Mucosa of descending colon (tissue), 3 donors: ENCODE results near the gene PLD2. TPM values are rescaled to one million over a fixed set of nuclear protein-coding genes. Genes with fewer than 3 reads are reported as not detected.

Source experiments
- ATAC-seq: fragments of 200-7000 bp; cut with Tn5 transposase; one replicate; pipeline ENCODE4 v1.9.1; 2020; ENCODE audit warnings: mild to moderate bottlenecking, moderate library complexity
- DNase-seq, 3 donors: peaks; one replicate each; pipeline ENCODE4 v3.0.0-alpha.2; 2020
- H3K36me3 ChIP-seq: fragments of 200-600 bp; one replicate; pipeline ENCODE4 v1.8.0; 2021; ENCODE audit warnings: low read depth, mild to moderate bottlenecking
- H3K4me1 ChIP-seq: fragments of 200-600 bp; one replicate; pipeline ENCODE4 v1.8.0; 2021; ENCODE audit warnings: low read depth, mild to moderate bottlenecking
- H3K4me3 ChIP-seq: fragments of 200-600 bp; one replicate; pipeline ENCODE4 v1.8.0; 2021; ENCODE audit warnings: mild to moderate bottlenecking
- H3K9me3 ChIP-seq: fragments of 200-600 bp; one replicate; pipeline ENCODE4 v1.8.0; 2021; ENCODE audit warnings: mild to moderate bottlenecking
- intact Hi-C, 2 donors: fragments of 100-400 bp; cut with DNase I in 1 of 2; cut with micrococcal nuclease in 1 of 2; formaldehyde crosslinking; loops; one replicate each; pipeline versions ENCODE4 v1.11.0 to v1.11.1; 2022; cut with DNase I, micrococcal nuclease
- total RNA-seq, 3 donors: library from RNA; stranded (reverse); fragmentation: NEBNext Ultra II Directional in 2 of 3; extraction: Animal tissue kit (Norgen Biotek cat#: 25700) in 2 of 3; gene quantifications; one replicate each; pipeline versions ENCODE4 v1.2.1 to v1.2.4, GENCODE V29; 2021 to 2023
- TF ChIP-seq, protein P1 (sequence below): fragments of 200-600 bp; IDR thresholded peaks from one replicate; pipeline ENCODE4 v1.8.0; 2022; ENCODE audit warnings: antibody characterized with exemption, mild to moderate bottlenecking
- donor health status: DM: no; HTN: no; CAD: no; lungs with moderate emphysema.
- donor health status: DM: no; HTN: no; CAD: no.
- donor health status: DM: no; HTN: yes; CAD: no.

Gene PLD2
- total RNA-seq, 3 donors from 2014 or later: 24.4 to 29.8 (median 29.2) TPM

DNA sequence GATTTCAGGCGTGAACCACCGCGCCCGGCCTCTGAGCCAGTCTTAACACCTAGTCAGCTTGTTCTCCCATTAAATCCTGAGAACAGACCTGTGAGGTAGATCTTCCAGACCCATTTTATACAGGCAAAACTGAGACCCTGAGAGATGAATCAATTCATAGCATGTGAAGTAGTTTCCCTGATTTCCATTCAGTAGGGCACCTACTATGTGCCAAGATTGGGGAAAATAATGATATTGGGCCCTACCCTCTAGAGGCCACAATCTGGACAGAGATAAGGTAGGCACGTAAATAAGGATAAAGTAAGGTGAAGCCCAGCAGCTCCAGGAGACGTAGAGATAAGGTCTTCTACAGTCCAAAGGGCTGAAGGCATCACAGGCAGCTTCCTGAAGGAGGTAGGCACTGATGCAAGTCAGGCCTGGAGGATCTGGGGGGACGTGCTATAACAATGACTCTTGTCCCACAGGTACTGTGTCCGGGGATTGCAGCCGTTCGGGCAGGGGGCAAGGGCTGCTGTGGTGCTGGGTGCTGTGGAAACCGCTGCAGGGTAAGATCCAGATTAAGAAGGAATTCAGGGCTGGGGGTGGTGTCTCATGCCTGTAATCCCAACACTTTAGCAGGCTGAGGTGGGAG, 26.5 kb upstream of the PLD2 start:
- Histone ChIP-seq H3K4me1 (peaks cover 3% of the 10 kb centered on the region), H3K36me3 (no peaks in the 10 kb centered on the region), H3K9me3 (no peaks in the 10 kb centered on the region), H3K4me3 (no peak overlapping the region)
- ATAC-seq (no peak), DNase-seq (peak in 1 of 3 donors; percentile 31)
- TF ChIP-seq, protein P1, sequence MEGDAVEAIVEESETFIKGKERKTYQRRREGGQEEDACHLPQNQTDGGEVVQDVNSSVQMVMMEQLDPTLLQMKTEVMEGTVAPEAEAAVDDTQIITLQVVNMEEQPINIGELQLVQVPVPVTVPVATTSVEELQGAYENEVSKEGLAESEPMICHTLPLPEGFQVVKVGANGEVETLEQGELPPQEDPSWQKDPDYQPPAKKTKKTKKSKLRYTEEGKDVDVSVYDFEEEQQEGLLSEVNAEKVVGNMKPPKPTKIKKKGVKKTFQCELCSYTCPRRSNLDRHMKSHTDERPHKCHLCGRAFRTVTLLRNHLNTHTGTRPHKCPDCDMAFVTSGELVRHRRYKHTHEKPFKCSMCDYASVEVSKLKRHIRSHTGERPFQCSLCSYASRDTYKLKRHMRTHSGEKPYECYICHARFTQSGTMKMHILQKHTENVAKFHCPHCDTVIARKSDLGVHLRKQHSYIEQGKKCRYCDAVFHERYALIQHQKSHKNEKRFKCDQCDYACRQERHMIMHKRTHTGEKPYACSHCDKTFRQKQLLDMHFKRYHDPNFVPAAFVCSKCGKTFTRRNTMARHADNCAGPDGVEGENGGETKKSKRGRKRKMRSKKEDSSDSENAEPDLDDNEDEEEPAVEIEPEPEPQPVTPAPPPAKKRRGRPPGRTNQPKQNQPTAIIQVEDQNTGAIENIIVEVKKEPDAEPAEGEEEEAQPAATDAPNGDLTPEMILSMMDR: no peak
- intact Hi-C loops: loop anchor here (10.0 kb wide), 2 partner anchors 56 to 104 kb away; no protein-coding TSS in a partner anchor

DNA sequence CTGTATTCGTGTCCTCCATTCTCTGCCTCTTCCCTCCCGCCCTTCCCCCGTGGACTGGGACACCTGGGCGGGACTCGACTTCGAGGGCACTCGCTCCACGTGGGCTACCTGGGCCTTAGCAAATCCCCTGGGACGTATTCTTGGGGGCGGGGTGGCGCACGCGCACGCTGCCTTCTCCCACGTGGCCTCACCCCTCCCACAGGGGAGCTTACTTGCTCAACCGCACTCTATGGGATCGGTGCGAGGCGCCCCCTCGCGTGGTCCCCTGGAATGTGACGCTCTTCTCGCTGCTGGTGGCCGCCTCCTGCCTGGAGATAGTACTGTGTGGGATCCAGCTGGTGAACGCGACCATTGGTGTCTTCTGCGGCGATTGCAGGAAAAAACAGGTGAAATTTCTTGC, 24.3 kb upstream of the PLD2 start:
- Histone ChIP-seq H3K9me3 (no peaks in the 10 kb centered on the region), H3K4me1 (peaks cover 23% of the 10 kb centered on the region), H3K36me3 (no peaks in the 10 kb centered on the region), H3K4me3 (no peak overlapping the region)
- no peak for ATAC-seq
- intact Hi-C loops: loop anchor here (10.0 kb wide), 2 partner anchors 58 to 102 kb away; no protein-coding TSS in a partner anchor
- DNase-seq: no peak
- TF ChIP-seq, protein P1: no peak

DNA sequence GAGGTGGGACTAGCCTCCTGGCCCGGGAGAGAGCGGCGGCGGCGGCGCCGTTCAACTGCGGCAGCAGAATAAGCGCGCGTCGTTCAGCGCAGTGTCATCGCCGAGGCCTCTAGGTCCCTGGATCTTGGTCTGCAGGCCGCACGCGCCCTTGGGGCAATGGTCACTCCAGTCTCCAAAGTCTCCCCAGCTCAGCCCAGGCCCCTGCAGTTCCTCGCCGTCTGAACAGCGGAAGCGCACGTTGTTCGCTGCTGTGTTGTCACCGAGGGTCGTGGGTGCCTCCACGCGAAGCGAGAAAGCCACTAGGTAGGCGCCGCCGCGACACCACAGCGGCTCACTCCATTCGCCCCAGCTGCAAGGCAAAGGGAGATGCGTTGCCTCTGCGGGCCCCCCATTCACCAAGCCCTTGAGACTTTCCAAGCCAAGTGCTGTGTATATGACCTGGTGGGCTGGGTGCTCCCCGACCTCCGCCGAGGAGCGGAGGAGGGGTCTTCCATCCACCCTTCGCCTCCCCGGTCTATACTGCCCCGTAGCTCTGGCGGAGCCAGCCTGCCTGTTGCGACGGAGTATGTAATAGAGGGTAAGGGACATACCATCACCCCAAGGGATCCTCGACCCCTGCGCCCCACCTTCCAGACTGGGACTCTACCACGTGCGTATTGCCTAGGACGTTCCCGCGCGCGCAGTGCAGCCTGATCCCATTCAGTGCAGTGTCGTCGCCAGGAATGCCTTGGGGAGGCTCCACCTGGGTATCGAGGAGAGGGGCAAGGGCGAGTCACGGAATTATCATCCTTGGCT, 21.4 kb upstream of the PLD2 start:
- DNase-seq (peak in 1 of 3 donors; percentile 50), ATAC-seq (no peak)
- TF ChIP-seq, protein P1: no peak
- intact Hi-C loops: loop anchor here (5.0 to 10.0 kb wide), 3 partner anchors 61 to 102 kb away; no protein-coding TSS in a partner anchor
- H3K4me3 ChIP-seq: no peak overlapping the region
- H3K4me1 ChIP-seq: peaks cover 36% of the 10 kb centered on the region
- H3K9me3 ChIP-seq: no peaks in the 10 kb centered on the region
- H3K36me3 ChIP-seq: no peaks in the 10 kb centered on the region

DNA sequence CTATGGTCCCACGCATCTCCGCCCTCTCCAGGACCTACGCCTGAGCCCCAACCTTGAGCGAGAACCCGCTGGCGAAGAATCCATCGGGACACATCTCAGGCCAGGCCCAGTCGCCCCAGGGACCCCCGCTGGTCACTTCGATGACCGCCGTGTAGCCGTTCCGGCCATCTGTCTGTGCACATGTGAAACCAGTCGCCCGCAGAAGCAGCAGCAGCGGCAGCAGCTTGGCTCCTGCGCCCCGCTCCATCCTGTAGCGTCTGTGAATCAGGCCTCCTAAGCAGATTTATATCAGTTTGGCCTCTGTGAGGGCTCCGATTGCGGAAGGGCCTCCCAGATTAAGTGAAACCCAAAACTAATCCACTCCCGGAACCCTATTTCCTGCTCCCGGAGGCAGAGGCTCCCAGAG, 20.8 kb upstream of the PLD2 start, which contains the start of gene VMO1:
Gene VMO1, minus strand, starts transcription at position 259 of the 406 bp plus-strand sequence. Its CDS starts 12 bp downstream, at position 247.
- TF ChIP-seq, protein P1: no peak
- DNase-seq: peak; percentile 18 to 55 (median 39)
- intact Hi-C loops: loop anchor here (5.0 to 10.0 kb wide), 3 partner anchors 61 to 101 kb away; no protein-coding TSS in a partner anchor
- Histone ChIP-seq H3K36me3 (no peaks in the 10 kb centered on the region), H3K9me3 (no peaks in the 10 kb centered on the region), H3K4me1 (peaks cover 36% of the 10 kb centered on the region), H3K4me3 (no peak within 1 kb of the TSS)
- no peak for ATAC-seq

DNA sequence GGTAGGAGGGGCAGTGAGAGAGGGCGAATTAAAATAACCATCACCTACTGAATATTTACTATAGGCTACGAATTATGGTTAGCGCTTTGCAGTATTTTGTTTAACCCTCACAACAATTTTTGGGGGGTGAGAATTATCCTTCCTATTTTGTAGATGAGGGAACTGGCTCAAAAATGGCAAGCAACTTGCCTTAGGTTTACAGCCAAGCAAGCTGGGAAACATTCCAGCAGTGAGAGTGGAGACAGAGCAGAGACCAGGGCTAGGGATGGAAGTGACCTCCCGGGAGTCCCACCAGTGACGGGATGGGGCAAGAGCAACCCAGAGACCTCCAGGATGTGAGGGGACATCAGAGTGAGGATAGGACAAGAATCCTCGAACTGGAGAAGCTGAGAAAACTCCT, 20.4 kb upstream of the PLD2 start:
- DNase-seq: no peak
- TF ChIP-seq, protein P1: no peak
- H3K4me1 ChIP-seq: peaks cover 36% of the 10 kb centered on the region
- intact Hi-C loops: loop anchor here (5.0 to 10.0 kb wide), 3 partner anchors 62 to 101 kb away; no protein-coding TSS in a partner anchor
- H3K9me3 ChIP-seq: no peaks in the 10 kb centered on the region
- H3K4me3 ChIP-seq: no peak overlapping the region
- ATAC-seq: no peak
- no peaks in the 10 kb centered on the region for H3K36me3 ChIP-seq
